Glutamatergic neuron (in vitro differentiated cells): ENCODE data around the gene CD38. TPM values are rescaled to one million over a fixed set of nuclear protein-coding genes. Genes with fewer than 3 reads are reported as not detected.

ENCODE experiments used
- DNase-seq: peaks from one replicate; pipeline ENCODE4 v3.0.0; 2022
- H3K27ac Mint-ChIP-seq: one replicate; pipeline ENCODE4 v1.8.0; 2020; ENCODE audit warnings: mild to moderate bottlenecking, mixed read lengths, inconsistent platforms; ENCODE audit not compliant: unreplicated experiment
- H3K27me3 Mint-ChIP-seq: one replicate; pipeline ENCODE4 v1.8.0; 2020; ENCODE audit warnings: mild to moderate bottlenecking, moderate library complexity, mixed read lengths, inconsistent platforms; ENCODE audit not compliant: unreplicated experiment
- H3K36me3 Mint-ChIP-seq: one replicate; pipeline ENCODE4 v1.8.0; 2020; ENCODE audit warnings: mild to moderate bottlenecking, mixed read lengths, inconsistent platforms; ENCODE audit not compliant: unreplicated experiment
- H3K4me1 Mint-ChIP-seq: one replicate; pipeline ENCODE4 v1.8.0; 2020; ENCODE audit warnings: mild to moderate bottlenecking, low read depth, mixed read lengths, inconsistent platforms; ENCODE audit not compliant: unreplicated experiment
- H3K4me3 Mint-ChIP-seq: one replicate; pipeline ENCODE4 v1.8.0; 2020; ENCODE audit warnings: mild to moderate bottlenecking, mixed read lengths, inconsistent platforms; ENCODE audit not compliant: unreplicated experiment
- H3K9me3 Mint-ChIP-seq: one replicate; pipeline ENCODE4 v1.8.0; 2020; ENCODE audit warnings: mild to moderate bottlenecking, moderate library complexity, mixed read lengths, inconsistent platforms; ENCODE audit not compliant: unreplicated experiment
- total RNA-seq: library from RNA; stranded (reverse); fragmentation: NEBNext Ultra II Directional; extraction: Animal tissue kit (Norgen Biotek cat#: 25700); gene quantifications from one replicate; pipeline ENCODE4 v1.2.1, GENCODE V29; 2021; ENCODE audit not compliant: unreplicated experiment
- TF ChIP-seq, protein P1 (sequence below): fragments of 200-600 bp; sonication (generic); IDR thresholded peaks from one replicate; pipeline ENCODE4 v1.5.0; 2021; ENCODE audit not compliant: partially characterized antibody, unreplicated experiment

CD38 gene
- total RNA-seq, 1 donor from 2014 or later = 0.37 TPM

- no peaks in the 10 kb centered on the region for H3K4me1 Mint-ChIP-seq
- peaks cover 6% of the 10 kb centered on the region for H3K27me3 Mint-ChIP-seq
- TF ChIP-seq, protein P1, sequence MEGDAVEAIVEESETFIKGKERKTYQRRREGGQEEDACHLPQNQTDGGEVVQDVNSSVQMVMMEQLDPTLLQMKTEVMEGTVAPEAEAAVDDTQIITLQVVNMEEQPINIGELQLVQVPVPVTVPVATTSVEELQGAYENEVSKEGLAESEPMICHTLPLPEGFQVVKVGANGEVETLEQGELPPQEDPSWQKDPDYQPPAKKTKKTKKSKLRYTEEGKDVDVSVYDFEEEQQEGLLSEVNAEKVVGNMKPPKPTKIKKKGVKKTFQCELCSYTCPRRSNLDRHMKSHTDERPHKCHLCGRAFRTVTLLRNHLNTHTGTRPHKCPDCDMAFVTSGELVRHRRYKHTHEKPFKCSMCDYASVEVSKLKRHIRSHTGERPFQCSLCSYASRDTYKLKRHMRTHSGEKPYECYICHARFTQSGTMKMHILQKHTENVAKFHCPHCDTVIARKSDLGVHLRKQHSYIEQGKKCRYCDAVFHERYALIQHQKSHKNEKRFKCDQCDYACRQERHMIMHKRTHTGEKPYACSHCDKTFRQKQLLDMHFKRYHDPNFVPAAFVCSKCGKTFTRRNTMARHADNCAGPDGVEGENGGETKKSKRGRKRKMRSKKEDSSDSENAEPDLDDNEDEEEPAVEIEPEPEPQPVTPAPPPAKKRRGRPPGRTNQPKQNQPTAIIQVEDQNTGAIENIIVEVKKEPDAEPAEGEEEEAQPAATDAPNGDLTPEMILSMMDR = no peak
- H3K9me3 Mint-ChIP-seq = peaks cover 14% of the 10 kb centered on the region
- peaks cover 39% of the 10 kb centered on the region for H3K36me3 Mint-ChIP-seq
- no peak overlapping the region for H3K4me3 Mint-ChIP-seq
- no peak for DNase-seq
- H3K27ac Mint-ChIP-seq = no peak overlapping the region
Observed at GRCh38 chr4:15786743-15787142, 8.6 kb downstream of the CD38 start.

DNA sequence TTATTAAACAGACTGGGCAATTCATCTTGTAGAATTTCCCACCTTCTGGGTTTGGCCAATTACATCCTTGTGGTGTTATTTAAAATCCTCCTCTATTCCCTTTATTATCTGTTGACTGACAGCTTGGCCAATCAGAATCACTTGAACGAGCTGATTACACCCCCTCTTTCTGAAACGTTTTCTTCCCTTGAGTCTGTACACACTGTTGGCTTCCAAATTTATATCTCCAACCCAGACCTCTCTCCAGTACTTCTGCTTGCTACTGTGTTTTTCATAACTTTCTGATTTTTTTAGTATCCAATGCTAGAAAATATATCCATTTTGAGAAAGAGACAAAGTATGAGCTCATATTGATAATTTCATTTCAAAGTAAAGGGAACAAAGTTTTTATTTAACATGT is 14.8 kb downstream of the CD38 start:
- peaks cover 6% of the 10 kb centered on the region for H3K27me3 Mint-ChIP-seq
- peaks cover 11% of the 10 kb centered on the region for H3K9me3 Mint-ChIP-seq
- no peak for DNase-seq
- TF ChIP-seq, protein P1 = no peak
- H3K4me1 Mint-ChIP-seq = peaks cover 22% of the 10 kb centered on the region
- peaks cover 13% of the 10 kb centered on the region for H3K36me3 Mint-ChIP-seq
- H3K4me3 Mint-ChIP-seq = peak overlapping the region; percentile 65
- peak overlapping the region; percentile 91 for H3K27ac Mint-ChIP-seq

GRCh38 chr4:15793506-15794363 is 15.6 kb downstream of the CD38 start:
- no peak for DNase-seq
- Mint-ChIP-seq H3K27me3 (peaks cover 6% of the 10 kb centered on the region), H3K4me1 (peaks cover 22% of the 10 kb centered on the region), H3K36me3 (peaks cover 6% of the 10 kb centered on the region), H3K9me3 (peaks cover 7% of the 10 kb centered on the region), H3K27ac (peak overlapping the region; percentile 91), H3K4me3 (peak overlapping the region; percentile 9)
- TF ChIP-seq, protein P1 = no peak

DNA sequence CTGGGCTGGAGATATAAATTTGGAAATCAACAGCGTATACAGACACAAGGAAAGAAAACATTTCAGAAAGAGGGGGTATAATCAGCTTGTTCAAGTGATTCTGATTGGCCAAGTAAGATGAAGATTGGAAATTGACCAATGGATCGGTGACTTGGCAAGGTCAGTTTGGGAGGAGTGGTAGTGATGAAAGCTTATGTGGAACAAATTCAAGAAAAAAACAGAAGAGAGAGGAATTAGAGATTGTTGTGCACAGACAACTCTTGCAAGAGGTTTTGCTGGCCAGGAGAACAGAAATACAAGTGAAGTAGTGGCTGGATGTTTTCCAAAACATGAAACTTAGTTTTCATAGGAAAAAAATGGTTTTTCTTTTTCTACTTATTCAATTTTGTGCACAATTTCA is 16.3 kb downstream of the CD38 start:
- H3K9me3 Mint-ChIP-seq = peaks cover 7% of the 10 kb centered on the region
- peaks cover 22% of the 10 kb centered on the region for H3K4me1 Mint-ChIP-seq
- H3K36me3 Mint-ChIP-seq = no peaks in the 10 kb centered on the region
- TF ChIP-seq, protein P1 = no peak
- H3K27ac Mint-ChIP-seq = peak overlapping the region; percentile 91
- H3K4me3 Mint-ChIP-seq = no peak overlapping the region
- peaks cover 3% of the 10 kb centered on the region for H3K27me3 Mint-ChIP-seq
- DNase-seq = no peak

DNA sequence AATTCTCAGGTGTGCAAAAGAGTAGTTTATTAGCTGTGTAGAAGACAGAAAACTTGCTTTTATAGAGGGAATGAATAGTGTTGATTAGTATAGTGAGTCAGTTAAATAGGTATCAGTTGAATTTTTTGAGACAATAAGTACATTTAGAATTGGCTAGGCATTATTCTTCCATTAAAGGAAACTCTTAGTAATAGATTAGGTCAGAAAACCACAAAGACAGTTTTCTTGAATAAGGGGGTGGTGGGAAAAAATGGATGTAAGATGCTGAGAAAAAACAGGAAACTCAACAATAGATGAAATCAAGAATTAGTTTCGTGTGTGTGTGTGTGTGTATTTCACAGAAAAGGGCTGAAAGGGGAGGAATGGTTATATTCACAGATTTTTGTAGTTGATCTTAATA is 16.8 kb downstream of the CD38 start:
- no peaks in the 10 kb centered on the region for H3K36me3 Mint-ChIP-seq
- peaks cover 7% of the 10 kb centered on the region for H3K9me3 Mint-ChIP-seq
- H3K27me3 Mint-ChIP-seq = peaks cover 3% of the 10 kb centered on the region
- TF ChIP-seq, protein P1 = no peak
- DNase-seq = no peak
- H3K27ac Mint-ChIP-seq = peak overlapping the region; percentile 25
- no peak overlapping the region for H3K4me3 Mint-ChIP-seq
- H3K4me1 Mint-ChIP-seq = peaks cover 22% of the 10 kb centered on the region
